KMS-11 (cell line): ENCODE data around the gene ALDH8A1.

Experiments
- H2AFZ ChIP-seq: fragments of 200-600 bp; sonication (generic); 2 replicates; pipeline ENCODE4 v1.6.1; 2016; ENCODE audit warnings: antibody characterized with exemption, mixed run types, low read depth
- H3K27ac ChIP-seq: fragments of 200-600 bp; sonication (generic); 2 replicates; pipeline ENCODE4 v1.6.1; 2016; ENCODE audit warnings: mild to moderate bottlenecking, mixed run types
- H3K27me3 ChIP-seq: fragments of 200-600 bp; sonication (generic); 2 replicates; pipeline ENCODE4 v1.6.1; 2017; ENCODE audit warnings: mild to moderate bottlenecking, low read depth, mixed run types, moderate library complexity; ENCODE audit not compliant: insufficient read depth
- H3K36me3 ChIP-seq: fragments of 200-600 bp; sonication (generic); 2 replicates; pipeline ENCODE4 v1.6.1; 2017; ENCODE audit warnings: mild to moderate bottlenecking, mixed run types; ENCODE audit not compliant: insufficient read depth
- H3K4me1 ChIP-seq: fragments of 200-600 bp; sonication (generic); 2 replicates; pipeline ENCODE4 v1.6.1; 2016; ENCODE audit warnings: mild to moderate bottlenecking, low read depth, mixed run types; ENCODE audit not compliant: poor library complexity, severe bottlenecking
- H3K4me2 ChIP-seq: fragments of 200-600 bp; sonication (generic); 2 replicates; pipeline ENCODE4 v1.7.0; 2016; ENCODE audit warnings: mild to moderate bottlenecking, mixed run types
- H3K4me3 ChIP-seq: fragments of 200-600 bp; sonication (generic); IDR thresholded peaks from 2 replicates; pipeline ENCODE4 v1.6.1; 2017; ENCODE audit warnings: low read depth, low read length, mixed read lengths; ENCODE audit not compliant: insufficient read depth
- H3K79me2 ChIP-seq: fragments of 200-600 bp; sonication (generic); 2 replicates; pipeline ENCODE4 v1.6.1; 2016; ENCODE audit warnings: low read depth, mixed run types; ENCODE audit not compliant: insufficient read depth
- H3K9ac ChIP-seq: fragments of 200-600 bp; sonication (generic); 2 replicates; pipeline ENCODE4 v1.6.1; 2016; ENCODE audit warnings: mild to moderate bottlenecking, mixed run types
- H4K20me1 ChIP-seq: fragments of 200-600 bp; sonication (generic); 2 replicates; pipeline ENCODE4 v1.6.1; 2016; ENCODE audit warnings: mild to moderate bottlenecking, mixed run types; ENCODE audit not compliant: insufficient read depth
- TF ChIP-seq, protein P1 (sequence below): fragments of 200-600 bp; sonication (generic); conservative IDR thresholded peaks from 2 replicates; pipeline ENCODE4 v1.6.1; 2017; ENCODE audit warnings: low read depth, mild to moderate bottlenecking, antibody characterized with exemption, low read length, moderate library complexity, mixed read lengths

The ALDH8A1 gene

DNA sequence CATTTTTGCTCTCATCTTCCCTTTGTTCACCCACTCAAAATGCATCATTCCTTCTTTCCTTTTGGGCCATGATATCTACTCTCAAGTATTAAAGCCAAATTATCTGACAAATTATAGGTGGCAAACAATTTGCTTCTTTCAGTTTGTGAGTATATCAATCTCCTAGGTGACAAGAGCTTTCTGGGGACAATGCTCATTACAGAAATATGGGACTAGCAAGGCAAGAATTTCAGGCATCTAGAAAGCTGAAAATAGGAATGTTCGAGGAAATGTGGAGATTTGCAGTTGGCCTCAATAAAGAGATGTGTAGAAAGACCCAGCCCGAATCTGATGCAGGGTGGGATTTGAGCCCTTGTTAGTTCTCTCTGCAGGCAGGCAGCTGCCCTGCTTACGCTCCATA lies 71.8 kb downstream of the ALDH8A1 start:
- no peak overlapping the region for H3K9ac ChIP-seq
- TF ChIP-seq, protein P1, sequence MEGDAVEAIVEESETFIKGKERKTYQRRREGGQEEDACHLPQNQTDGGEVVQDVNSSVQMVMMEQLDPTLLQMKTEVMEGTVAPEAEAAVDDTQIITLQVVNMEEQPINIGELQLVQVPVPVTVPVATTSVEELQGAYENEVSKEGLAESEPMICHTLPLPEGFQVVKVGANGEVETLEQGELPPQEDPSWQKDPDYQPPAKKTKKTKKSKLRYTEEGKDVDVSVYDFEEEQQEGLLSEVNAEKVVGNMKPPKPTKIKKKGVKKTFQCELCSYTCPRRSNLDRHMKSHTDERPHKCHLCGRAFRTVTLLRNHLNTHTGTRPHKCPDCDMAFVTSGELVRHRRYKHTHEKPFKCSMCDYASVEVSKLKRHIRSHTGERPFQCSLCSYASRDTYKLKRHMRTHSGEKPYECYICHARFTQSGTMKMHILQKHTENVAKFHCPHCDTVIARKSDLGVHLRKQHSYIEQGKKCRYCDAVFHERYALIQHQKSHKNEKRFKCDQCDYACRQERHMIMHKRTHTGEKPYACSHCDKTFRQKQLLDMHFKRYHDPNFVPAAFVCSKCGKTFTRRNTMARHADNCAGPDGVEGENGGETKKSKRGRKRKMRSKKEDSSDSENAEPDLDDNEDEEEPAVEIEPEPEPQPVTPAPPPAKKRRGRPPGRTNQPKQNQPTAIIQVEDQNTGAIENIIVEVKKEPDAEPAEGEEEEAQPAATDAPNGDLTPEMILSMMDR = no peak
- H3K27me3 ChIP-seq = no peaks in the 10 kb centered on the region
- no peak overlapping the region for H3K4me2 ChIP-seq
- no peaks in the 10 kb centered on the region for H4K20me1 ChIP-seq
- no peaks in the 10 kb centered on the region for H3K36me3 ChIP-seq
- H2AFZ ChIP-seq = no peak overlapping the region
- H3K4me3 ChIP-seq = no peak overlapping the region
- no peaks in the 10 kb centered on the region for H3K79me2 ChIP-seq
- peaks cover 40% of the 10 kb centered on the region for H3K4me1 ChIP-seq
- no peak overlapping the region for H3K27ac ChIP-seq

DNA sequence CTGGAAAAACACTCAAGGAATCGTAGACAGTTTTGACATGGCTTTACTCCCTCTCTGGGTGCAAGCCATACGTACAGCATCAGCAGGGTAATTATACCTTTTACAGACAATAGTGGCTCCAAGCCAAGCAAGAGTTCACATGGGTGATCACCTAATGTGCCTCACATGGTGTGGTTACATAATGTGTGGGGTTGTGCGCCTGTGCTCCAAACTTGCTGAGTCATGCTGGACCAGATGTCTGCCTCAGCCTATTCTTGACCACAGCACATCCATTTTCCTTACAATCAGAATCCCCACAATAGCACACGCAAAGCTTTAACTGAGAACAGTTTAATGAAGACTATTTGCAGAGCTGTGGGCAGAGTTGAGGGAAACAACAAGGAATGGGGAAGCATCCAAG lies 74.5 kb downstream of the ALDH8A1 start:
- Histone ChIP-seq H3K79me2 (no peaks in the 10 kb centered on the region), H2AFZ (no peak overlapping the region), H4K20me1 (no peaks in the 10 kb centered on the region), H3K9ac (no peak overlapping the region), H3K4me3 (no peak overlapping the region), H3K4me1 (peaks cover 44% of the 10 kb centered on the region), H3K36me3 (no peaks in the 10 kb centered on the region), H3K27me3 (no peaks in the 10 kb centered on the region), H3K27ac (no peak overlapping the region), H3K4me2 (no peak overlapping the region)
- TF ChIP-seq, protein P1 = no peak

DNA sequence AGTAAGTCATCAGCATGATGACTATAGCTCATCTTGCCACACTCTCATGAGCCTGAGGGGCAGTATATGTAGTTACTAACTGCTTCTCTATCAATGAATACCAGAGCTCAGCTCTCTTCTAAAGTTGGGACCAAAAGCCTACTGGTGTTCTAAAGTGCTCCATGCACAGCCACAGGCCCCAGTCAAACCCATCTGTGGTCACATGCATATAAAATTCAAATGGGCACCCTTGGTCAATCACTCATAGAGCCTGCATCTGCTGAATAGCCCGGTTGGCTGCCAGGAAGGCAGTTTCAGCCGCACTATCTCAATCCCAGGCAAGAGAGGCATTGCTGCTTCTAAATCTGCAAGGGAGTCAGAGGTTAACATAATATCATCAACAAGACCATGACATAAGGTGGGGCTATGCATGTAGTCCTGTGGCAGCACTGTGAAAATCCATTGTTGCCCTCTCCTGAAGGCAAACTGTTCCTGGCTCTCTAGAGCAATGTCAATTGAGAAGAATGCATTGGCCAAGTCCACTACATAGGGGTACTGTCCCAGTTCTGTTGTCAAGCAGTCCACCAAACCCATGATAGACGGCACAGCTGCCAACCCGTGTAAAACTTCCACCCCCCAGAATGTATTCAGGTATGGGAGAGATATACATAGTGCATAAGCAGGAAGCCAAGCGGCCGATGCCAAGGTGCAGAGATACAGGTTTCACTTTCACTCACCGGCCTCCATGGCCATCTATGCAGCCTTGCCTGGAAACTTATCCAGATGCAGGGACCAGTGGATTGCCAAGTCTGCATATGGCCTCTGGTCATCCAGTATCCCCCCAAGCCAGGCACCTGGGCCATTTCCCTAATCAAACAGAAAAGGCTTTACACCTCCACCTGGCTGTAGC lies 76.2 kb downstream of the ALDH8A1 start:
- peaks cover 61% of the 10 kb centered on the region for H3K4me1 ChIP-seq
- H2AFZ ChIP-seq = peak overlapping the region; percentile 55; the same call in 1 of the 2 replicates
- TF ChIP-seq, protein P1 = no peak
- H3K79me2 ChIP-seq = no peaks in the 10 kb centered on the region
- H3K27me3 ChIP-seq = no peaks in the 10 kb centered on the region
- no peaks in the 10 kb centered on the region for H4K20me1 ChIP-seq
- peak overlapping the region; percentile 79 for H3K4me2 ChIP-seq
- H3K4me3 ChIP-seq = no peak overlapping the region
- H3K9ac ChIP-seq = no peak overlapping the region
- peak overlapping the region; percentile 88 for H3K27ac ChIP-seq
- no peaks in the 10 kb centered on the region for H3K36me3 ChIP-seq

DNA sequence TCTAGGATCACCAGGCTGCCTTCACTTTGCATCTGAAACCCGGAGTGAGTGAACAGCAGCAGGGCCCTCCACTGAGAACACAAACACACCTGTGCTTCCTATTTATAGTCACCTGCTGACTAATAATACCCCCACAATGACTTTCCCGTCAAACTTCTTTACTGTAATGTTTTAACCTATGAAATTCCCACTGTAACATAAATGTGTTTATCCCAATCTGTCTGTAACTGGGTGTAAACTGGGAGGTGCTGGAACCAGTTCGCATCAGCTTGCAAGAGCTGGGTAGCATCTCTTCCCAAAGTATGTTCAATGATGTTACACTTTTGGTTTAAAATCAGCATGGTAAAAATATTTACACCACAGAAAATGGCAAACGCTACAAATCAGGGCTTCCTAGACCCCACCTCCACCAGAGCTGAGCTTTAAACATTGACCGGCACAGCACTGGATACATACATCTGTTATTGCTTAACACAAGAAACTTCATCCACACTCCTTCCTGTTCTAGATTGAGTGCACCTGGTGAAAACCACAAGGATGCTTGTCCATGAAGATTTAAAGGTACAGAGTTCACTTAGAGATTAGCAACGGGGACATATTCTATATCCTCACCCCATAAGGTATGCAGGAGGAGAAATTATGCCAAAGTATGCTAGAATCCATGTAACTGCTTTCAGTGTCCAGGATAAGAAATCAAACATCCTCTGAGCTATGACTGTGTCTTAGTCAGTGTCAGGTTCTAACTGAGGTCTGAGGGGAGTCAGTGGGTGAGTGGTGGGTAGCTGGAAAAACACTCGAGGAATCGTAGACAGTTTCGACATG lies 79.0 kb downstream of the ALDH8A1 start:
- Histone ChIP-seq H3K36me3 (no peaks in the 10 kb centered on the region), H3K27ac (peak overlapping the region; percentile 88), H3K9ac (peak overlapping the region; percentile 49; the same call in 1 of the 2 replicates), H3K4me1 (peaks cover 77% of the 10 kb centered on the region), H3K4me2 (peak overlapping the region; percentile 58), H3K4me3 (no peak overlapping the region), H4K20me1 (no peaks in the 10 kb centered on the region), H3K27me3 (no peaks in the 10 kb centered on the region), H3K79me2 (no peaks in the 10 kb centered on the region), H2AFZ (peak overlapping the region; percentile 32; the same call in 1 of the 2 replicates)
- TF ChIP-seq, protein P1 = no peak
